IMR-90 (cell line): ENCODE data around the gene PCDHGB3. TPM values are rescaled to one million over a fixed set of nuclear protein-coding genes. Genes with fewer than 3 reads are reported as not detected.

Experiments used
- ATAC-seq: fragments of 200-7000 bp; cut with Tn5 transposase; 2 replicates; pipeline ENCODE4 v1.9.1; 2020; ENCODE audit warnings: low read depth, mild to moderate bottlenecking, moderate library complexity
- BruUV-seq: library from RNA; stranded (reverse); fragments of 400-500 nt; replicated peaks from 2 replicates; lab custom pipeline; 2021; lab: Mats Ljungman, UMichigan
- CTCF ChIA-PET: fragments of 300-600 bp; formaldehyde crosslinking; extraction: SDS; loops from one replicate; lab custom pipeline; 2021; ENCODE audit warnings: antibody characterized with exemption; lab: Yijun Ruan, JAX
- POLR2A ChIA-PET: fragments of 300-600 bp; sonication (Branson Sonifier 250); formaldehyde crosslinking; loops from one replicate; lab custom pipeline; 2022; ENCODE audit warnings: antibody characterized with exemption; ENCODE audit not compliant: unreplicated experiment; lab: Charles Lee
- DNase-seq: peaks from one replicate; pipeline ENCODE4 v3.0.0; 2013
- H2AFZ ChIP-seq: replicated peaks from 2 replicates; pipeline ENCODE3; 2013; ENCODE audit warnings: low read length, mild to moderate bottlenecking; ENCODE audit not compliant: poor library complexity
- H2AK5ac ChIP-seq: 2 replicates; pipeline ENCODE4 v1.6.1; 2013; ENCODE audit warnings: low read depth, low read length, inconsistent platforms
- H2AK9ac ChIP-seq: replicated peaks from 2 replicates; pipeline ENCODE3; 2013; ENCODE audit warnings: mild to moderate bottlenecking, low read depth, low read length, moderate library complexity; ENCODE audit not compliant: poor library complexity
- H2BK120ac ChIP-seq: 2 replicates; pipeline ENCODE4 v1.6.1; 2013; ENCODE audit warnings: low read depth, low read length, inconsistent platforms
- H2BK15ac ChIP-seq: 3 replicates; pipeline ENCODE4 v1.6.1; 2013; ENCODE audit warnings: low read depth, low read length, inconsistent platforms
- H2BK20ac ChIP-seq: 2 replicates; pipeline ENCODE4 v1.6.1; 2013; ENCODE audit warnings: low read depth, mild to moderate bottlenecking, inconsistent platforms, low read length, moderate library complexity
- H2BK5ac ChIP-seq: 2 replicates; pipeline ENCODE4 v1.6.1; 2013; ENCODE audit warnings: mild to moderate bottlenecking, low read depth, low read length, inconsistent platforms; ENCODE audit not compliant: poor library complexity, severe bottlenecking
- H3K14ac ChIP-seq: replicated peaks from 2 replicates; pipeline ENCODE4 v1.6.1; 2013; ENCODE audit warnings: low read depth, low read length, inconsistent platforms
- H3K18ac ChIP-seq: 2 replicates; pipeline ENCODE4 v1.6.1; 2013; ENCODE audit warnings: low read depth, low read length, control low read depth
- H3K23ac ChIP-seq: 2 replicates; pipeline ENCODE4 v1.6.1; 2013; ENCODE audit warnings: low read depth, low read length, inconsistent platforms
- H3K27ac ChIP-seq: 2 replicates; pipeline ENCODE4 v1.5.1; 2013; ENCODE audit warnings: mild to moderate bottlenecking, control low read depth, low read length; ENCODE audit not compliant: insufficient read depth
- H3K27me3 ChIP-seq: 2 replicates; pipeline ENCODE4 v1.6.1; 2013; ENCODE audit warnings: low read length; ENCODE audit not compliant: control insufficient read depth, insufficient read depth
- H3K36me3 ChIP-seq: 2 replicates; pipeline ENCODE4 v1.6.1; 2013; ENCODE audit warnings: low read length, mixed read lengths; ENCODE audit not compliant: control insufficient read depth, insufficient read depth
- H3K4ac ChIP-seq: 2 replicates; pipeline ENCODE4 v1.6.1; 2013; ENCODE audit warnings: low read depth, low read length, inconsistent platforms
- H3K4me1 ChIP-seq: 2 replicates; pipeline ENCODE4 v1.6.1; 2013; ENCODE audit warnings: low read length, mixed read lengths; ENCODE audit not compliant: control insufficient read depth, insufficient read depth
- H3K4me2 ChIP-seq: 2 replicates; pipeline ENCODE4 v1.6.1; 2013; ENCODE audit warnings: low read depth, mild to moderate bottlenecking, control low read depth, low read length, moderate library complexity
- H3K4me3 ChIP-seq: 2 replicates; pipeline ENCODE4 v1.5.1; 2013; ENCODE audit warnings: low read depth, mild to moderate bottlenecking, control low read depth, low read length, moderate library complexity; ENCODE audit not compliant: insufficient read depth
- H3K56ac ChIP-seq: 2 replicates; pipeline ENCODE4 v1.6.1; 2013; ENCODE audit warnings: low read length, inconsistent platforms; ENCODE audit not compliant: insufficient read depth; ENCODE audit errors: extremely low read depth
- H3K79me1 ChIP-seq, 2 experiments: 2 replicates each; pipeline ENCODE4 v1.6.1; 2013; ENCODE audit warnings: low read length in 2 of 2, inconsistent platforms in 1 of 2, low read depth in 1 of 2
- H3K9ac ChIP-seq: 2 replicates; pipeline ENCODE4 v1.6.1; 2013; ENCODE audit warnings: low read depth, low read length, control low read depth
- H3K9me1 ChIP-seq: 2 replicates; pipeline ENCODE4 v1.6.1; 2013; ENCODE audit warnings: low read length, inconsistent platforms; ENCODE audit not compliant: insufficient read depth
- H3K9me3 ChIP-seq: 2 replicates; pipeline ENCODE4 v1.6.1; 2013; ENCODE audit warnings: low read length; ENCODE audit not compliant: control insufficient read depth, insufficient read depth
- H4K20me1 ChIP-seq: 2 replicates; pipeline ENCODE4 v1.6.1; 2013; ENCODE audit warnings: low read length, inconsistent platforms; ENCODE audit not compliant: insufficient read depth
- H4K5ac ChIP-seq: 2 replicates; pipeline ENCODE4 v1.6.1; 2013; ENCODE audit warnings: mild to moderate bottlenecking, low read depth, low read length, control low read depth
- H4K8ac ChIP-seq, 2 experiments: 2 replicates each; pipeline ENCODE4 v1.6.1; 2013; ENCODE audit warnings: low read depth in 2 of 2, low read length in 2 of 2, control low read depth in 1 of 2, inconsistent platforms in 1 of 2
- H4K91ac ChIP-seq: 2 replicates; pipeline ENCODE4 v1.6.1; 2013; ENCODE audit warnings: low read depth, low read length, inconsistent platforms; ENCODE audit not compliant: insufficient read depth
- BHLHE40 ChIP-seq: fragments of 150-350 bp; IDR thresholded peaks from 2 replicates; pipeline ENCODE4 v1.6.1; 2016; ENCODE audit warnings: mild to moderate bottlenecking, low read depth, low read length
- CHD1 ChIP-seq: IDR thresholded peaks from 2 replicates; pipeline ENCODE4 v1.6.1; 2012; ENCODE audit warnings: low read depth, low read length, improper control_type of control experiment
- CTCF ChIP-seq: conservative IDR thresholded peaks from 2 replicates; pipeline ENCODE4 v1.5.1; 2012; ENCODE audit warnings: mild to moderate bottlenecking, low read depth, low read length, improper control_type of control experiment
- MAFK ChIP-seq: IDR thresholded peaks from 2 replicates; pipeline ENCODE4 v1.6.1; 2012; ENCODE audit warnings: low read depth, low read length, improper control_type of control experiment
- MXI1 ChIP-seq: IDR thresholded peaks from 2 replicates; pipeline ENCODE4 v1.6.1; 2012; ENCODE audit warnings: low read depth, mild to moderate bottlenecking, low read length, moderate library complexity, borderline replicate concordance
- NFE2L2 ChIP-seq: fragments of 150-350 bp; IDR thresholded peaks from 2 replicates; pipeline ENCODE4 v1.6.1; 2016; ENCODE audit warnings: low read depth, mild to moderate bottlenecking, low read length
- RAD21 ChIP-seq: IDR thresholded peaks from 2 replicates; pipeline ENCODE4 v1.6.1; 2012; ENCODE audit warnings: low read length, improper control_type of control experiment
- SMC3 ChIP-seq: fragments of 150-350 bp; IDR thresholded peaks from 2 replicates; pipeline ENCODE4 v1.6.1; 2016; ENCODE audit warnings: low read depth, mild to moderate bottlenecking, antibody characterized with exemption, low read length, moderate library complexity
- WGBS, 2 experiments: methylation state at CpG; one replicate each; pipeline versions ENCODE4 v1.1.5 to v1.1.7; 2013; ENCODE audit warnings: missing lambda C conversion rate in 2 of 2; ENCODE audit not compliant: insufficient read length in 1 of 2; ENCODE audit errors: extremely low coverage in 2 of 2; 5-methylcytosine and 5-hydroxymethylcytosine counted together
- dilution Hi-C: fragments of 300-500 bp; cut with HindIII; formaldehyde crosslinking; loops from one replicate; pipeline ENCODE4 v1.14.3; 2018; ENCODE audit warnings: low sequenced_read_pairs; ENCODE audit not compliant: unreplicated experiment
- in situ Hi-C: fragments of 300-500 bp; cut with MboI; formaldehyde crosslinking; loops from 3 replicates; pipeline ENCODE4 v1.14.3; 2019; ENCODE audit warnings: low sequenced_read_pairs, inconsistent platforms, mixed read lengths
- intact Hi-C: fragments of 100-400 bp; cut with micrococcal nuclease; formaldehyde crosslinking; loops from 2 replicates; pipeline ENCODE4 v1.10.0; 2022
- polyA plus RNA-seq, 3 experiments: library from polyadenylated mRNA; depleted of rRNA; stranded (reverse); fragments of >200 nt; gene quantifications; 2 replicates each; pipeline ENCODE4 v1.2.3, GENCODE V29; 2012; ENCODE audit warnings: low replicate concordance in 1 of 3
- total RNA-seq: library from RNA; depleted of rRNA; stranded (reverse); fragments of >200 nt; gene quantifications from 2 replicates; pipeline ENCODE4 v1.2.3, GENCODE V29; 2012
- TF ChIP-seq, protein P1 (sequence below): fragments of 150-350 bp; IDR thresholded peaks from 2 replicates; pipeline ENCODE4 v1.6.1; 2016; ENCODE audit warnings: low read depth, mild to moderate bottlenecking, low read length, moderate library complexity, borderline replicate concordance

Gene PCDHGB3
- total and polyA plus RNA-seq, 2 of the 4 experiments (the other 2 are of a cell fraction): 3.4 to 5.9 TPM

DNA sequence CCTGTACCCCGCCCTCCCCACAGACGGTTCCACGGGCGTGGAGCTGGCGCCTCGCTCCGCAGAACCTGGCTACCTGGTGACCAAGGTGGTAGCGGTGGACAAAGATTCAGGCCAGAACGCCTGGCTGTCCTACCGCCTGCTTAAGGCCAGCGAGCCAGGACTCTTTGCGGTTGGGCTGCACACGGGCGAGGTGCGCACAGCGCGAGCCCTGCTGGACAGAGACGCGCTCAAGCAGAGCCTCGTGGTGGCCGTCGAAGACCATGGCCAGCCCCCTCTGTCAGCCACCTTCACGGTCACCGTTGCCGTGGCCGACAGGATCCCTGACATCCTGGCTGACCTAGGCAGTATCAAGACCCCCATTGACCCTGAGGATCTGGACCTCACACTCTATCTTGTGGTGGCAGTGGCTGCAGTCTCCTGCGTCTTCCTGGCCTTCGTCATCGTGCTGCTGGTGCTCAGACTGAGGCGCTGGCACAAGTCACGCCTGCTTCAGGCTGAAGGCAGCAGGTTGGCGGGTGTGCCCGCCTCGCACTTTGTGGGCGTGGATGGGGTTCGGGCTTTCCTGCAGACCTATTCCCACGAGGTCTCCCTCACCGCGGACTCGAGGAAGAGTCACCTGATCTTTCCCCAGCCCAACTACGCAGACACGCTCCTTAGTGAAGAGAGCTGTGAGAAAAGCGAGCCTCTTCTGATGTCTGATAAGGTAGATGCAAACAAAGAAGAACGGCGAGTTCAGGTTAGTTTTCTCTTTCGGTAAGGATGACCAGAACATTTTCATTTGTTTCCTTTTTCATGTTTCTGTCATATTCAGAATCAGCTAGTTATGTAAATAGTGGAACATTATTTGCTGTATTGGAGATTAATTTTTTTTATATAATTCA is 3.8 kb upstream of the PCDHGB3 start:
- no TSS peak for BruUV-seq

More for the DNA sequence above, 3.8 kb upstream of the PCDHGB3 start:
- ChIA-PET POLR2A (no interaction called here), CTCF (no interaction called here)
- no peak overlapping the region for H2AK9ac ChIP-seq
- H3K14ac ChIP-seq: no peak overlapping the region
- intact Hi-C loops: no loop called here
- peaks cover 20% of the 10 kb centered on the region for H3K36me3 ChIP-seq
- H2AK5ac ChIP-seq: no peak overlapping the region
- no peak overlapping the region for H3K27ac ChIP-seq
- dilution Hi-C loops: no loop called here
- H3K4me1 ChIP-seq: peaks cover 2% of the 10 kb centered on the region; the same call in 1 of the 2 replicates
- no peak for DNase-seq
- H2BK15ac ChIP-seq: no peak overlapping the region
- H3K9ac ChIP-seq: no peak overlapping the region
- H3K9me1 ChIP-seq: no peaks in the 10 kb centered on the region
- no peak overlapping the region for H2BK120ac ChIP-seq
- H3K27me3 ChIP-seq: peaks cover 2% of the 10 kb centered on the region; the same call in 1 of the 2 replicates
- TF ChIP-seq CHD1: no peak
- no peak for TF ChIP-seq CTCF
- no peak for TF ChIP-seq MAFK
- TF ChIP-seq BHLHE40: no peak
- TF ChIP-seq SMC3: no peak
- no peak for TF ChIP-seq NFE2L2
- TF ChIP-seq, protein P1, sequence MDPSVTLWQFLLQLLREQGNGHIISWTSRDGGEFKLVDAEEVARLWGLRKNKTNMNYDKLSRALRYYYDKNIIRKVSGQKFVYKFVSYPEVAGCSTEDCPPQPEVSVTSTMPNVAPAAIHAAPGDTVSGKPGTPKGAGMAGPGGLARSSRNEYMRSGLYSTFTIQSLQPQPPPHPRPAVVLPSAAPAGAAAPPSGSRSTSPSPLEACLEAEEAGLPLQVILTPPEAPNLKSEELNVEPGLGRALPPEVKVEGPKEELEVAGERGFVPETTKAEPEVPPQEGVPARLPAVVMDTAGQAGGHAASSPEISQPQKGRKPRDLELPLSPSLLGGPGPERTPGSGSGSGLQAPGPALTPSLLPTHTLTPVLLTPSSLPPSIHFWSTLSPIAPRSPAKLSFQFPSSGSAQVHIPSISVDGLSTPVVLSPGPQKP: no peak
- no peak for TF ChIP-seq RAD21
- TF ChIP-seq MXI1: no peak
- H3K18ac ChIP-seq: no peak overlapping the region
- 24% methylated on average over 10 of the region's 46 CpGs; no CpG with 5 or more reads in 1 of the 2 experiments for WGBS, 2 experiments
- peaks cover 0 to 3% of the 10 kb centered on the region in 2 experiments; a peak in 1 of 4 replicates for H3K79me1 ChIP-seq
- H2BK20ac ChIP-seq: no peak overlapping the region
- H3K4ac ChIP-seq: no peak overlapping the region
- no peak overlapping the region for H4K91ac ChIP-seq
- no peak overlapping the region for H3K4me2 ChIP-seq
- H3K4me3 ChIP-seq: no peak overlapping the region
- in situ Hi-C loops: no loop called here
- no peak overlapping the region for H4K5ac ChIP-seq
- H3K56ac ChIP-seq: no peak overlapping the region
- no peak overlapping the region for H3K23ac ChIP-seq
- peaks cover 51% of the 10 kb centered on the region for H3K9me3 ChIP-seq
- H4K8ac ChIP-seq: no peak overlapping the region
- no peaks in the 10 kb centered on the region for H4K20me1 ChIP-seq
- ATAC-seq: no peak
- no peak overlapping the region for H2AFZ ChIP-seq
- H2BK5ac ChIP-seq: no peak overlapping the region
